NCI-H748 treated with DMSO at 0.1 percent for 48 hours (cell line): ENCODE data around the gene VSX1.

Source experiments
- DNase-seq: peaks from one replicate; lab custom pipeline; 2025; lab: John Stamatoyannopoulos, UW

The VSX1 gene

GRCh38 chr20:25081730-25082497 is at the start of gene VSX1:
Gene VSX1, minus strand, starts transcription at chr20:25082141. Its CDS starts 45 bp downstream, at chr20:25082096.
- DNase-seq = no peak

GRCh38 chr20:25129908-25130307 is 48.0 kb upstream of the VSX1 start:
- no peak for DNase-seq

GRCh38 chr20:25129428-25129827 is 47.5 kb upstream of the VSX1 start:
- no peak for DNase-seq

- DNase-seq = no peak
Measured at GRCh38 chr20:25128649-25129048, 46.7 kb upstream of the VSX1 start.

- no peak for DNase-seq
Measured at GRCh38 chr20:25127761-25128537, 46.0 kb upstream of the VSX1 start.

GRCh38 chr20:25126204-25127029 is 44.5 kb upstream of the VSX1 start:
- no peak for DNase-seq

GRCh38 chr20:25125636-25126035 is 43.7 kb upstream of the VSX1 start:
- no peak for DNase-seq

- DNase-seq = no peak
Measured at GRCh38 chr20:25120920-25121319, 39.0 kb upstream of the VSX1 start.

GRCh38 chr20:25120457-25120856 is 38.5 kb upstream of the VSX1 start:
- DNase-seq = no peak

- no peak for DNase-seq
Measured at GRCh38 chr20:25118529-25118928, 36.6 kb upstream of the VSX1 start.

GRCh38 chr20:25117990-25118389 is 36.0 kb upstream of the VSX1 start:
- no peak for DNase-seq

GRCh38 chr20:25116739-25117458 is 35.0 kb upstream of the VSX1 start:
- DNase-seq = no peak

GRCh38 chr20:25103526-25103925 is 21.6 kb upstream of the VSX1 start:
- no peak for DNase-seq

- no peak for DNase-seq
Measured at GRCh38 chr20:25100914-25101313, 19.0 kb upstream of the VSX1 start.

- no peak for DNase-seq
Measured at GRCh38 chr20:25099601-25100140, 17.7 kb upstream of the VSX1 start.

- DNase-seq = no peak
Measured at GRCh38 chr20:25097498-25097897, 15.6 kb upstream of the VSX1 start.

GRCh38 chr20:25090492-25091429 is 8.8 kb upstream of the VSX1 start:
- DNase-seq = peak; percentile 24

- DNase-seq = no peak
Measured at GRCh38 chr20:25089662-25090061, 7.7 kb upstream of the VSX1 start.

GRCh38 chr20:25089096-25089495 is 7.2 kb upstream of the VSX1 start:
- no peak for DNase-seq

GRCh38 chr20:25088267-25088666 is 6.3 kb upstream of the VSX1 start:
- DNase-seq = no peak
